Sigmoid colon (tissue), 7 donors: Measurements from ENCODE around the gene AHNAK. TPM values are rescaled to one million over a fixed set of nuclear protein-coding genes. Genes with fewer than 3 reads are reported as not detected.

Source experiments
- DNase-seq: peaks from one replicate; pipeline ENCODE4 v3.0.0-alpha.2; 2019
- H3K27ac ChIP-seq, 4 donors: fragments of 200-600 bp; sonication (generic); one replicate each; pipeline ENCODE4 v1.5.1; 2016 to 2019; ENCODE audit warnings: mild to moderate bottlenecking in 1 of 4
- H3K27me3 ChIP-seq, 3 donors: fragments of 200-600 bp; sonication (generic); one replicate each; pipeline ENCODE4 v1.5.1; 2019; ENCODE audit warnings: mild to moderate bottlenecking in 1 of 3
- H3K36me3 ChIP-seq, 4 donors: fragments of 200-600 bp; sonication (generic); one replicate each; pipeline ENCODE4 v1.5.1; 2016 to 2019
- H3K4me1 ChIP-seq, 4 donors: fragments of 200-600 bp; sonication (generic); one replicate each; pipeline ENCODE4 v1.5.1; 2017 to 2019
- H3K4me3 ChIP-seq, 4 donors: fragments of 200-600 bp; sonication (generic); one replicate each; pipeline ENCODE4 v1.5.1; 2017 to 2019; ENCODE audit warnings: mild to moderate bottlenecking in 2 of 4, moderate library complexity in 1 of 4
- H3K9me3 ChIP-seq, 4 donors: fragments of 200-600 bp in 3 of 4; sonication (generic) in 3 of 4; one replicate each; pipeline versions ENCODE4 v1.5.1 to v1.6.1; 2013 to 2019
- CTCF ChIP-seq, 4 experiments: fragments of 450-650 bp in 3 of 4; fragments of 200-600 bp in 1 of 4; IDR thresholded peaks; one replicate each; pipeline ENCODE4 v1.5.1; 2016 to 2019; ENCODE audit warnings: antibody characterized with exemption in 4 of 4, mild to moderate bottlenecking in 3 of 4, moderate library complexity in 2 of 4
- EP300 ChIP-seq, 4 donors: sonication (generic); formaldehyde crosslinking; IDR thresholded peaks; one replicate each; pipeline ENCODE4 v1.6.1; 2017; ENCODE audit warnings: antibody characterized with exemption in 4 of 4
- POLR2A ChIP-seq, 2 donors: fragments of 450-650 bp; IDR thresholded peaks; one replicate each; pipeline ENCODE4 v1.6.1; 2016; ENCODE audit warnings: antibody characterized with exemption in 2 of 2, mild to moderate bottlenecking in 2 of 2, moderate library complexity in 2 of 2
- POLR2AphosphoS5 ChIP-seq, 4 donors: sonication (generic); formaldehyde crosslinking; IDR thresholded peaks; one replicate each; pipeline ENCODE4 v1.6.1; 2017; ENCODE audit warnings: antibody characterized with exemption in 4 of 4
- WGBS, 2 donors: extraction: QIAGEN DNeasy Blood & Tissue Kit; methylation state at CpG; one replicate each; pipeline ENCODE4 v1.1.7; 2013; 5-methylcytosine and 5-hydroxymethylcytosine counted together
- intact Hi-C: fragments of 100-400 bp; cut with DNase I; formaldehyde crosslinking; loops from one replicate; pipeline ENCODE4 v1.15.1; 2023
- polyA plus RNA-seq, 3 donors: library from polyadenylated mRNA; stranded (reverse); fragments of 200-250 nt; gene quantifications; one replicate each; pipeline ENCODE4 v1.2.3, GENCODE V29; 2013
- total RNA-seq, 4 donors: library from RNA; depleted of rRNA; stranded (reverse); fragments of >200 nt; gene quantifications; one replicate each; pipeline ENCODE4 v1.1.0, GENCODE V29; 2016
- donor health status: healthy with polysubstance abuse.
- donor health status: Bipolar disorder and iron deficiency.
- donor health status: healthy.

Gene AHNAK
- total and polyA plus RNA-seq, 7 donors: 82.3 to 1,294 (median 751) TPM

DNA sequence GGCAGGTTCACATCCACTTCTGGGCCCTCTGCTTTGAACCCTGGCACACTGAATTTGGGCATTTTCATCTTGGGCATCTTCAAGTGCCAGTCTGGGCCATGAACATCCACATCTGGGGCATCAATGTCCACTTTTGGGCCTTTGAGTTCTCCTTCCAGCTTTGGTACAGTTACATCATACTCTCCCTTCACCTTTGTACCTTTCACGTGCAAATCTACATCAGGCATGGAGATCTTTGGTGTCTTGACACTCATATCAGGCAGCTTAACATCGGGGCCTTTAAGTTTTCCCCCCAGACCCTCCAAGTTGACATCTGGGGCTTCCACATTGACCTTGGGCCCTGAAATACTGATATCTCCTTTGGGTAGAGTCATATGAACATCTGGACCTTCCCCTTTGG lies 14.5 kb downstream of the AHNAK start:
- peaks cover 0 to 58% (median 32%) of the 10 kb centered on the region in 4 donors for H3K4me1 ChIP-seq
- WGBS, 2 donors: 94 to 95% methylated on average over 2 of the region's 2 CpGs
- H3K36me3 ChIP-seq: peaks cover 67 to 93% (median 90%) of the 10 kb centered on the region in 4 donors

GRCh38 chr11:62516736-62517371 lies 29.8 kb downstream of the AHNAK start:
- intact Hi-C loops: no loop called here
- Histone ChIP-seq H3K27me3 (no peaks in the 10 kb centered on the region), H3K27ac (peak overlapping the region; percentile 13 to 89 (median 30)), H3K9me3 (no peaks in the 10 kb centered on the region), H3K4me3 (no peak overlapping the region), H3K36me3 (peaks cover 23 to 75% (median 49%) of the 10 kb centered on the region in 4 donors), H3K4me1 (peaks cover 0 to 43% (median 29%) of the 10 kb centered on the region in 4 donors)
- WGBS, 2 donors: 87 to 88% methylated on average over 14 of the region's 14 CpGs
- no peak for TF ChIP-seq POLR2AphosphoS5 (IDR thresholded peaks at IDR 0.05)
- TF ChIP-seq EP300 (IDR thresholded peaks at IDR 0.05): no peak
- TF ChIP-seq POLR2A (IDR thresholded peaks at IDR 0.05): no peak
- no peak for TF ChIP-seq CTCF (IDR thresholded peaks at IDR 0.05)
- no peak for DNase-seq

More for the DNA sequence above, 14.5 kb downstream of the AHNAK start:
- no peak overlapping the region for H3K27ac ChIP-seq
- H3K4me3 ChIP-seq: no peak overlapping the region
- DNase-seq: no peak
- no peaks in the 10 kb centered on the region for H3K9me3 ChIP-seq
- TF ChIP-seq POLR2A (IDR thresholded peaks at IDR 0.05): no peak
- TF ChIP-seq CTCF (IDR thresholded peaks at IDR 0.05): no peak
- TF ChIP-seq EP300 (IDR thresholded peaks at IDR 0.05): no peak
- TF ChIP-seq POLR2AphosphoS5 (IDR thresholded peaks at IDR 0.05): no peak
- no peaks in the 10 kb centered on the region for H3K27me3 ChIP-seq
- intact Hi-C loops: no loop called here

GRCh38 chr11:62514151-62514550 lies 32.5 kb downstream of the AHNAK start:
- Histone ChIP-seq H3K4me1 (peaks cover 0 to 59% (median 40%) of the 10 kb centered on the region in 4 donors), H3K4me3 (no peak overlapping the region), H3K27ac (peak overlapping the region in 2 of 4 donors; percentile 86 to 89), H3K27me3 (no peaks in the 10 kb centered on the region), H3K9me3 (no peaks in the 10 kb centered on the region), H3K36me3 (peaks cover 11 to 48% (median 28%) of the 10 kb centered on the region in 4 donors)
- intact Hi-C loops: no loop called here
- DNase-seq: no peak
- 84 to 93% methylated on average over 7 of the region's 7 CpGs for WGBS, 2 donors
- TF ChIP-seq EP300 (IDR thresholded peaks at IDR 0.05): no peak
- TF ChIP-seq CTCF (IDR thresholded peaks at IDR 0.05): no peak

GRCh38 chr11:62513626-62514025 lies 33.0 kb downstream of the AHNAK start:
- DNase-seq: no peak
- Histone ChIP-seq H3K36me3 (peaks cover 5 to 43% (median 23%) of the 10 kb centered on the region in 4 donors), H3K27ac (peak overlapping the region; percentile 57 to 89 (median 84))

More at GRCh38 chr11:62513626-62514025, 33.0 kb downstream of the AHNAK start:
- WGBS, 2 donors: 88 to 93% methylated on average over 10 of the region's 10 CpGs
- H3K4me1 ChIP-seq: peaks cover 0 to 61% (median 44%) of the 10 kb centered on the region in 4 donors
- no peak for TF ChIP-seq EP300 (IDR thresholded peaks at IDR 0.05)
- no peak for TF ChIP-seq CTCF (IDR thresholded peaks at IDR 0.05)
- TF ChIP-seq POLR2AphosphoS5 (IDR thresholded peaks at IDR 0.05): no peak
- TF ChIP-seq POLR2A (IDR thresholded peaks at IDR 0.05): no peak
- no peak overlapping the region for H3K4me3 ChIP-seq
- no peaks in the 10 kb centered on the region for H3K27me3 ChIP-seq
- intact Hi-C loops: no loop called here
- H3K9me3 ChIP-seq: no peaks in the 10 kb centered on the region
